Astrocyte (in vitro differentiated cells and primary cell): ENCODE results near the gene TMC5. TPM values are rescaled to one million over a fixed set of nuclear protein-coding genes. Genes with fewer than 3 reads are reported as not detected.
"Not testable (repeated sequence)": the region's sequence is repeated elsewhere in the genome, so short reads cannot be mapped to it uniquely, and the experiment has no call there.

ENCODE experiments used
- DNase-seq: peaks from one replicate; pipeline ENCODE4 v3.0.0-alpha.2; 2010; ENCODE audit warnings: low read depth
- FAIRE-seq: peaks from 2 replicates; lab custom pipeline; 2011; peaks lifted over from hg19 to GRCh38; lab: Jason Lieb, UNC
- H2AFZ ChIP-seq: 2 replicates; pipeline ENCODE4 v1.6.0; 2012; ENCODE audit warnings: low read depth, low read length, inconsistent platforms
- H3K27ac ChIP-seq: 2 replicates; pipeline ENCODE4 v1.5.1; 2011; ENCODE audit warnings: low read depth, low read length, inconsistent platforms
- H3K27me3 ChIP-seq: 2 replicates; pipeline ENCODE4 v1.6.0; 2011; ENCODE audit warnings: low read length, inconsistent platforms; ENCODE audit not compliant: insufficient read depth
- H3K36me3 ChIP-seq: 2 replicates; pipeline ENCODE4 v1.5.1; 2011; ENCODE audit warnings: low read length, inconsistent platforms; ENCODE audit not compliant: insufficient read depth
- H3K4me1 ChIP-seq: 2 replicates; pipeline ENCODE4 v1.5.1; 2011; ENCODE audit warnings: low read length, inconsistent platforms; ENCODE audit not compliant: insufficient read depth
- H3K4me2 ChIP-seq: 2 replicates; pipeline ENCODE4 v1.6.0; 2012; ENCODE audit warnings: low read length, inconsistent platforms
- H3K4me3 ChIP-seq: 2 replicates; pipeline ENCODE4 v1.5.1; 2011; ENCODE audit warnings: low read depth, mild to moderate bottlenecking, low read length, inconsistent platforms; ENCODE audit not compliant: insufficient read depth
- H3K79me2 ChIP-seq: 2 replicates; pipeline ENCODE4 v1.6.0; 2012; ENCODE audit warnings: mild to moderate bottlenecking, low read length, inconsistent platforms; ENCODE audit not compliant: insufficient read depth
- H3K9ac ChIP-seq: 2 replicates; pipeline ENCODE4 v1.6.0; 2012; ENCODE audit warnings: mild to moderate bottlenecking, low read length, inconsistent platforms
- H3K9me3 ChIP-seq: 2 replicates; pipeline ENCODE4 v1.5.1; 2012; ENCODE audit warnings: low read depth, mild to moderate bottlenecking, low read length, inconsistent platforms; ENCODE audit not compliant: insufficient read depth
- H4K20me1 ChIP-seq: 2 replicates; pipeline ENCODE4 v1.6.0; 2012; ENCODE audit warnings: low read length, inconsistent platforms; ENCODE audit not compliant: insufficient read depth
- H3K27ac Mint-ChIP-seq: one replicate; pipeline ENCODE4 v1.8.0; 2021; ENCODE audit warnings: mild to moderate bottlenecking, mixed read lengths; ENCODE audit not compliant: unreplicated experiment
- H3K27me3 Mint-ChIP-seq: one replicate; pipeline ENCODE4 v1.8.0; 2021; ENCODE audit warnings: low read depth, mixed read lengths; ENCODE audit not compliant: unreplicated experiment
- H3K36me3 Mint-ChIP-seq: one replicate; pipeline ENCODE4 v1.8.0; 2021; ENCODE audit warnings: low read depth, mixed read lengths; ENCODE audit not compliant: unreplicated experiment
- H3K4me1 Mint-ChIP-seq: one replicate; pipeline ENCODE4 v1.8.0; 2021; ENCODE audit warnings: low read depth, mixed read lengths; ENCODE audit not compliant: unreplicated experiment
- H3K4me3 Mint-ChIP-seq: one replicate; pipeline ENCODE4 v1.8.0; 2021; ENCODE audit warnings: mild to moderate bottlenecking, moderate library complexity, mixed read lengths; ENCODE audit not compliant: unreplicated experiment
- H3K9me3 Mint-ChIP-seq: one replicate; pipeline ENCODE4 v1.8.0; 2021; ENCODE audit warnings: mild to moderate bottlenecking, mixed read lengths; ENCODE audit not compliant: unreplicated experiment
- CTCF ChIP-seq: IDR thresholded peaks from 2 replicates; pipeline ENCODE4 v1.5.1; 2011; ENCODE audit warnings: low read depth, mild to moderate bottlenecking, inconsistent platforms, low read length, moderate library complexity; ENCODE audit not compliant: insufficient read depth
- EZH2 ChIP-seq: IDR thresholded peaks from 2 replicates; pipeline ENCODE4 v1.6.1; 2012; ENCODE audit warnings: mild to moderate bottlenecking, low read length, inconsistent platforms; ENCODE audit not compliant: insufficient read depth
- total RNA-seq: library from RNA; stranded (reverse); gene quantifications from 2 replicates; pipeline ENCODE4 v1.2.1, GENCODE V29; 2021

TMC5 gene
- total RNA-seq, 1 donor from 2014 or later = 0.11 TPM

GRCh38 chr16:19406891-19407491 lies 10.7 kb upstream of the TMC5 start:
- Histone ChIP-seq H3K27ac (no peak overlapping the region), H3K36me3 (no peaks in the 10 kb centered on the region), H3K9ac (no peak overlapping the region), H3K9me3 (no peaks in the 10 kb centered on the region), H2AFZ (no peak overlapping the region), H3K4me2 (no peak overlapping the region), H3K4me3 (no peak overlapping the region), H4K20me1 (no peaks in the 10 kb centered on the region), H3K27me3 (peaks cover 16% of the 10 kb centered on the region), H3K79me2 (no peaks in the 10 kb centered on the region), H3K4me1 (no peaks in the 10 kb centered on the region)
- no peak overlapping the region for H3K4me3 Mint-ChIP-seq
- peaks cover 30% of the 10 kb centered on the region for H3K27me3 Mint-ChIP-seq
- TF ChIP-seq EZH2 (no peak), CTCF (no peak)
- H3K9me3 Mint-ChIP-seq = peaks cover 10% of the 10 kb centered on the region
- no peak for FAIRE-seq
- H3K4me1 Mint-ChIP-seq = no peaks in the 10 kb centered on the region
- H3K27ac Mint-ChIP-seq = no peak overlapping the region
- peaks cover 1% of the 10 kb centered on the region for H3K36me3 Mint-ChIP-seq
- DNase-seq = no peak

- Histone ChIP-seq H3K36me3 (no peaks in the 10 kb centered on the region), H3K4me1 (no peaks in the 10 kb centered on the region), H3K9me3 (no peaks in the 10 kb centered on the region), H3K9ac (no peak overlapping the region), H3K4me3 (peak overlapping the region; percentile 17), H3K79me2 (no peaks in the 10 kb centered on the region), H2AFZ (peak overlapping the region; percentile 52), H3K4me2 (peak overlapping the region; percentile 63), H3K27ac (no peak overlapping the region), H3K27me3 (peaks cover 16% of the 10 kb centered on the region), H4K20me1 (no peaks in the 10 kb centered on the region)
- Mint-ChIP-seq H3K9me3 (peaks cover 5% of the 10 kb centered on the region), H3K4me1 (no peaks in the 10 kb centered on the region), H3K27ac (no peak overlapping the region), H3K4me3 (peak overlapping the region; percentile 73), H3K36me3 (no peaks in the 10 kb centered on the region), H3K27me3 (peaks cover 42% of the 10 kb centered on the region)
- FAIRE-seq (no peak), DNase-seq (no peak)
- peak; percentile 90 for TF ChIP-seq EZH2
- TF ChIP-seq CTCF = no peak
Observed at GRCh38 chr16:19410435-19411171, 7.1 kb upstream of the TMC5 start.

- H2AFZ ChIP-seq = no peak overlapping the region
- H3K27ac Mint-ChIP-seq = no peak overlapping the region
- no peak overlapping the region for H3K4me3 ChIP-seq
- peaks cover 16% of the 10 kb centered on the region for H3K27me3 ChIP-seq
- peaks cover 44% of the 10 kb centered on the region for H3K27me3 Mint-ChIP-seq
- DNase-seq = no peak
- H3K27ac ChIP-seq = no peak overlapping the region
- H3K9ac ChIP-seq = no peak overlapping the region
- no peaks in the 10 kb centered on the region for H3K79me2 ChIP-seq
- H3K4me1 Mint-ChIP-seq = no peaks in the 10 kb centered on the region
- peak overlapping the region; percentile 66 for H3K4me3 Mint-ChIP-seq
- H3K36me3 Mint-ChIP-seq = no peaks in the 10 kb centered on the region
- TF ChIP-seq CTCF (no peak), EZH2 (no peak)
- H3K9me3 ChIP-seq = no peaks in the 10 kb centered on the region
- no peaks in the 10 kb centered on the region for H3K4me1 ChIP-seq
- FAIRE-seq = no peak
- no peaks in the 10 kb centered on the region for H3K36me3 ChIP-seq
- peaks cover 5% of the 10 kb centered on the region for H3K9me3 Mint-ChIP-seq
- peak overlapping the region; percentile 63 for H3K4me2 ChIP-seq
- no peaks in the 10 kb centered on the region for H4K20me1 ChIP-seq
Observed at GRCh38 chr16:19411298-19411697, 6.4 kb upstream of the TMC5 start.

- not testable (repeated sequence) for H3K9me3 ChIP-seq, H3K36me3 ChIP-seq, H4K20me1 ChIP-seq, H3K4me1 ChIP-seq, H3K9ac ChIP-seq, H3K79me2 ChIP-seq, H3K27ac Mint-ChIP-seq, H3K4me3 ChIP-seq, H3K36me3 Mint-ChIP-seq, H3K27ac ChIP-seq, H3K9me3 Mint-ChIP-seq, H3K4me2 ChIP-seq, FAIRE-seq, DNase-seq, H3K4me3 Mint-ChIP-seq, H2AFZ ChIP-seq, H3K4me1 Mint-ChIP-seq
- peaks cover 44% of the 10 kb centered on the region for H3K27me3 Mint-ChIP-seq
- peaks cover 16% of the 10 kb centered on the region for H3K27me3 ChIP-seq
Observed at GRCh38 chr16:19412055-19412454, 5.6 kb upstream of the TMC5 start.
